Fibroblast of skin of left quadriceps (primary cell): ENCODE data around the gene TRIM26.

Experiments used
- DNase-seq, 2 experiments: peaks; one replicate each; pipeline ENCODE4 v3.0.0-alpha.2; 2013; ENCODE audit warnings: low read depth in 2 of 2

Gene TRIM26

DNA sequence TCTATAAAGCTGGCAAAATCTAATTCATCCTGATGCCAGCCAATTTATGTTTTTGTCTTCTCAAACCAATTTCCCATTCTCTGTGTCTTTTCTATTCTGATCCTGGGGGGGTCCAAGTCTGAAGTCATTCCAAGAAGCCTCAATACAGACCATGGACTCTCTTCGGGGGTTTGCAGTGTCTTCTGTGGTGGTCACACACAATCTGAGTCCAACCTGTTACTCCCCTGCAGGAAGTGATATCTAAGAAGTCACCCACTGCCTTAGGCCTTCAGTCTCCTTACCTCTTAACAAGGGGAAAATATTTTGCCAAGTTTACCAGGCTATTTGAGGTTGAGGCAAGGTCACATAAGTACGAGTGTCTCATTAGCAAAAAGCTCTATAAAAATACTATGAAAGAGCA is 1.9 kb downstream of the TRIM26 start:
- DNase-seq: no peak

DNA sequence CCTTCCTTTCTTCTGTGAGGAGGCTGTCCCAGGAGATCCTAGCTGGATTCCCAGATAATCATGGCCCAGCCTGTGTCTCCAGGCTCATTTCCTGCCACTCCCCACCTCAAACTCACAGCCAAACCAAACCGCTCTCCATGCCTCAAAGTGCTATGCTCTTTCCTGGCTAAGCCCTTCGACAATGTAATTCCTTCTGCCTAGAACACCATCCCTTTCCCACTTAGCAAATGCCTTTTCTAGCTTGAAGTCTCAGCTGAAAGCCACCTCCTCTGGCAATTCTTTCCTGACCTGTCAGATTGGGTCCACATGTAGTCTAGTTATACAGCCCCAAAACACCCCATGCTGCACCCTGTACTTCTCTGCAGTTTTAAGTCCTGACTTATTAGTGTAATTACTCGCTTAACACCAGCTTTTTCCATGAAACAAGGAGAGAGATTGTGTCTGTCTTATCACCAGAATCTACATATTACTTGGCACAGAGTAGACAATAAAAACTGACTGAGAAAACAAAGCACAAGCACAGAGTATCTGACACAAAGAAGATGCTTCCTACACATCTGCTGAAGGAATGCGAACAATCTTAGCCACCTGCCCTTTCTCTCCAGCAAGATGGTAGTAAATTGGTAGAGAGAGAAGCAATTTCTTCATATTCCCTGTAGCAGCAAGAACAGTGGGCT is 5.4 kb downstream of the TRIM26 start:
- no peak for DNase-seq

- no peak for DNase-seq
Observed at GRCh38 chr6:30206799-30207618, 6.2 kb downstream of the TRIM26 start.

DNA sequence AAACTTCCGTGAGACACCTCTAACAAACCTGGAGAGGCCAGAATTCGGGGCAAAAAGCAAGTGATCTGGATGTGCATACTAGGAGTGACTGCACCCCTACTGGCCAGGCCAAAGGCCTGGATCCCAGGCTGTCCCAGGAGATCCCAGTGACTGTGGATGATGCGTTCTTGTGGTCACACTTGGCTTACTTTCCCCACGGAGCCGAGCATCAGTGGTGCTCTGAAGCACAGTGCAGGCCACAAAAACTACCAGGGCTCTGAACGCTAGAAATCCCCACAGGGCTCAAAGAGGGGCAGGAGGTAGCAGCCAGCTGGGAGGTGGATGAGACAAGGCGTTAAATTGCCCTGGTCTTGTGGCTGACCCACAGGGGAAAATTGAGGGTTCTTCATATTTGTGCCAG is 7.1 kb downstream of the TRIM26 start:
- DNase-seq: no peak

DNA sequence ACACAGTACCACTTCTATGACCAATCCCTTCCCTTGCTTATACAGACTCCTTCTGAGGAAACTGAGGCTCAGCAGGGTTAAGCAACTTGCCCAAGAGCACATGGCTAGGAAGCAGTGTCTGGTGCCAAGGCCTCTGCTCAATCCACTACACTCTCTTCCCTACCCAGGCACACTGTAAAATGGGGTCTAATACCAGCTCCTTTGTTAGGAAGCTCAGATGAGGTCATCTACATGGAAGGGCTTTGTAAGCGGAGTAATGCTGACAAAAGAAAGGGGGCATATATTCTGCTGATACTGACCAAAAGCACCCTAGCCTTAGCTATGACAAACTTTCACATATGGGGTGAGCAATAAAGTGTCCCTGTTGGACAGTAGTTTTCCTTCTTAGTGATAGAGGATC is 9.1 kb downstream of the TRIM26 start:
- DNase-seq: no peak

DNA sequence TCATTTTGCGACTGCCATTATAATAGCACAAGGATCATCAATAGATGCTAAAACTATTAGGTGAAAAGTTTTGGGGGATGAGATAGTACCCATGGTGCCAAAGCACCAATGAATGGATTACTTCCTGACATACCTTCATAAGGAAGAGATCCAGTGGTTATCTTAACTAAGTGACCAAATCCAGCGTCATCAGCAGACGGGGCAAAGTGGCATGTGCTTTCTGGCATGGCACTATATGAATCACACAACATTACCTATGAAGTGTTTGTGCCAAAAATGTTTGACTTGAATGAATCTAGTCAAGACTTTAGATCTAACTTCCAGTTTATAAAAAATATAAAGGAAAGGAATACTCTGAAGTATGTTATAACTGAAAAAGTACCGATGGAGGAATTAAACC is 10.8 kb downstream of the TRIM26 start:
- no peak for DNase-seq

DNA sequence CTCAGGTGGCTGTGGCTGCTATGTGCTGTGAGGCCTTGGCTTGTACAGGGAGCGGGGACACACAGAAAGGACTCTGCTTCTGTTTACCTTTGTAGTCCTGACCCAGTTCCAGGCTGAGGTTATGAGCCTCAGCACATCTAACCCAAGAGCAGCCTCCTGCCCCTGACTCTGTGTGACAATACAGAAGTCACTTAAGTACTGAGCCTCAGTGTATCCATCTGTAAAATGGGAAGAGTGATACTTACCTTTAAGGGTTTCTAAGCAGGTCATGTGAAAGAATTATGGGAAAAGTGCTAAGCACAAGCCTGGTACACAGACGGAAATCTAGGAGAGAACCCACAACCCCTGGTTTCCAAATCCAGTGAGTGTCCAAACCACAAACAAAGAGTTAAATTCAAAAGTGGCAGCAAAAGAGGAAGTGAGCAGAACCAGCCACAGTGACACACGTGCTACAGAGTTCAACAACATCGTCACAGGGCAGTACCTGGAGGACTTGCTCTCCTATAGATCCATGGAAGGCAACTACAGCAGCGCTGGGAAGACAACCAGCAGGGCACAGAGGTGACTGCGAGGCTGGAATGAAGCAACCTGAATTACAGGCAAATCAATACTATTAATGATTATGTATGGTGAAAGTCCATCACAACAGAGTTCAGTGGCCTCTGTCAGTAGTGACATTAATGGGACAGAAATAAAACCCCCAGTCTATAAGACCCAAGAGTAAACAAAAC is 12.5 kb downstream of the TRIM26 start:
- DNase-seq: no peak

DNA sequence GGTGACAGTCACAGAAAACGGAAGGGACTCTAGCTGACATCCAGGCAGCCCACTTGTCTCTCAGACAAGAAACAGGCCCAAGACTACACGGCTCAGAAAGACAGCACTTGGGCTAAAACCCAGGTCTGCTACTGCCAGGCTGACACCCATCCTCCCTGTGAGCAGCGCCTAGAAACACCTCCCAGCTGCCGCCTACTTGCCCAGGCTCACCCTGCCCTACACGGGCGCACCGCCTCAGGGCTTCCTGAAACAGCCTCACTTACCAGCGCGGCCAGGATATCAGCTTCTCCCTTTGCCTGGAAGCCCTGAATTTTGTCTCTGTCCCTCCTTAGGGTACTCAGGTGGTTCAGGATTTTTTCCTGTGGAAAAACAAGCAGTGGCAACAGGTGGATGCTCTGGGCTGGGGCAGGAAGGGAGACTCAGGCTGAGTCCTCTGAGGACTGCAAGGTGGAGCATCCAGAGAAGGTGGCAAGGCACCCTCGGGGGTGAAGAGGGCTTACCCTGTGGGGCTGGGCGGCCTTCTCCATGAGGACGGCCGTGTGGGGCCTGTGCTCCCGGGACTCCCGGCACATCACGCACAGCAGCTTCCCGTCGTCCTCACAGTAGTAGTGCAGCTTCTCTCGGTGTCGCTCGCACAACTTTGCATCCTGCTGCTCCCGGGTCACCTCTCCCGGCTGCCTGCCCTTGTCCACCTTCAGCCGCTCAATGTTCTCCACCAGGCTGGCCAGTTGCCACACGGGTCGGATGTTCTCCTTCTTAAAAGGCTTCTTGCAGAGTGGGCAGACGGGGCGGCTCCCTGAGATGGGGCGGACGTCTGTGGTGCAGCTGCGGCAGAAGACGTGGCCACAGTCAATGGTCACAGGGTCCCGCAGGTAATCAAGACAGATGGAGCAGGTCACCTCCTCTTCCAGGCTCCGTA is 14.8 kb downstream of the TRIM26 start:
- no peak for DNase-seq

DNA sequence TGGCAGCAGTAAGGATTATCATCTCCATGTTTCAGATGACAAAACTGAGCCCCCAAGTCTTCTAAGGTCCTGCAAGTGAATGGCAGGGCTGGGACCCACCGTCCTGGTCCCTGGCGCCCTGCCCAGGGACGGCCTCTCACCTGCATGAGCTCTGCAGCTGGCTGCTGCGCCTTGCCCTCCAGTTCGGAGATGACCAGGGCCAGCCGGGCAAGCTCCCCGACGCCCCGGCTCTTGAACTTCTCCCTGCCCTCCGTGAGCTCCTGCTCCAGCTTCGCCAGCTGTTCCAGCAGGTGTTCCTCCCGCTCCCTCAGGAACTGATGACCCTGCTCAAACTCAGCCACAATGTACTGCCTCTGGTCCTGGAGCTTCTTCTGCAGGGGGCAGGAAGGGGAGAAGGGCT is 16.8 kb downstream of the TRIM26 start:
- no peak for DNase-seq

DNA sequence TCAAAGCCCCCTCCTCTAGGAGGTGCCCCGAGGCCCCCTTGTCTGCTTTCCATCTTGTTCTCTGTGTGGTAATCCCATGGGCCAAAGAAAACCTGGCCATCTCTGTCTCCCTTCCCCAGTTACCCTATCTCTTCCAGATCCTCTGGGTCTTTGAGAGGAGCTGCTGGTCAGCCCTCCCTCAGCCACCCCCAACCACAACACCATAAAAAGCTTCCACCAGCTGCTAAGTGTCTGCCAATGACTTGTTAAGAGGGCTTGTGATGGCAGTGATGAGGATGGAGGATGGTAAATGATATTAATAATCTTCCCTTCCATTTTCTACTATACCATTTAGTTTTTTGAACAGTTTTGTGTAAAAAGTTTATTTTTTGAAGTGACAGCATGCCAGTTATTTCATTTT is 17.3 kb downstream of the TRIM26 start:
- no peak for DNase-seq

- DNase-seq: no peak
Observed at GRCh38 chr6:30194797-30195690, 18.2 kb downstream of the TRIM26 start.

GRCh38 chr6:30192076-30192475 is 21.1 kb downstream of the TRIM26 start:
- no peak for DNase-seq

- no peak for DNase-seq
Observed at GRCh38 chr6:30188541-30188940, 24.7 kb downstream of the TRIM26 start.

DNA sequence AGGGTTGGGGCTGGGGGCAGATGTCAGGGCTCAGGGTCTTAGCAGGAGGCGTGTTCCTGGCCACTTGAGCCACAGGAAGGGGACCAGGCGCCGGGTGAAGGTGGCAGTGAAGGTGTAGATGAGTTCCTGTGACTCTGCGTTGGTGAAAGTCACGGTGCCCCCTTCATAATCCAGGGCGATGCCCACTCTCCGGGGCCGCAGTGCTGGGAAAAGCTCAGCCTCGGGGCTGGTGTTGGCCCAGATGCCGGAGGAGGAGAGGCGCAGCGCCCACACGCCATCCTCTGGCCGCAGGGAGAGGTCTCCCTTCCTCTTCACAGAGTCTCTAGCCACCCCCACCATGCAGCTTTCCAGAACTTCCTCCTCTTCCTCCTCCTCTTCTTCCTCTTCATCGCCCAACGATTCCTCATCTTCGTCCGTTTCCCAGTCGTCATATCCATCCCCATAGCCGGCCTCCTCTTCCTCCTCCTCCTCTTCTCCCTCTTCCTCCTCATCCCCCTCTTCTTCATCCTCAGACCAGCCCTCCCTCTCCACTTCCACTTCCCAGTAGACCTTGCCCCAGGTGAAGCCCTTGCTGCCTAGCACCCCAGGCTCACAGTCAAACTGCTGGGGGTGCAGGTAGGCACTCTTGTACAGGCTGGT is 27.2 kb downstream of the TRIM26 start:
- no peak for DNase-seq

GRCh38 chr6:30184417-30185031 is 28.7 kb downstream of the TRIM26 start:
- DNase-seq: no peak

DNA sequence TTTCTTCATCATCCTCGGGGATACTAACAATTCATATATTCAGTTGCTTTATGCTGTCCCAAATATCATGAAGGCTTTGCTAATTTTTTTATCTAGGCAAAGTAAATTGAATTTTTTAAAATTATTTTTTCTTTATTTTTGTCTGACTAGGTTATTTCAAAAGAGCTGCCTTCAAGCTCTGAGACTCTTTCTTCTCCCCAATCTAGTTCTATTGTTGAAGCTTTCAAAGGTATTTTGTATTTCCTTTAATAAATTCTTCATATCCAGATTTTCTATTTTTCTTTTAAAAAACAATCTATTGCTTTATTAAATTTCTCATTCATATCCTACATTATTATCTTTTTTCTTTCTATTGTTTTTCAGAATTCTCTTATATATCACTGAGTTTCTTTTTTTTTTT is 33.1 kb downstream of the TRIM26 start:
- no peak for DNase-seq

GRCh38 chr6:30178837-30179236 is 34.4 kb downstream of the TRIM26 start:
- no peak for DNase-seq

DNA sequence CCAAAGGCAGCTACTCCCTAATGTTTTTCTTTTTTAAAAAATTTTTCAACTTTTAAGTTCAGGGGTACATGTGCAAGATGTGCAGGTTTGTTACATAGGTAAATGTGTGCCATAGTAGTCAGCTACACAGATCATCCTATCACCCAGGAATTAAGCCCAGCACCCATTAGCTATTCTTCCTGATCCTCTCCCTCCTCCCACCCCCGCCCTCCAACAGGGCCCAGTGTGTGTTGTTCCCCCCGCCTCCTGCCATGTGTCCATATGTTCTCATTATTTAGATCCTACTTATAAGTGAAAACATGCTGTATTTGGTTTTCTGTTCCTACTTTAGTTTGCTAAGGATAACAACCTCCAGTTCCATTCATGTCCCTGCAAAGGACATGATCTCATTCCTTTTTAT is 37.4 kb downstream of the TRIM26 start:
- no peak for DNase-seq

DNA sequence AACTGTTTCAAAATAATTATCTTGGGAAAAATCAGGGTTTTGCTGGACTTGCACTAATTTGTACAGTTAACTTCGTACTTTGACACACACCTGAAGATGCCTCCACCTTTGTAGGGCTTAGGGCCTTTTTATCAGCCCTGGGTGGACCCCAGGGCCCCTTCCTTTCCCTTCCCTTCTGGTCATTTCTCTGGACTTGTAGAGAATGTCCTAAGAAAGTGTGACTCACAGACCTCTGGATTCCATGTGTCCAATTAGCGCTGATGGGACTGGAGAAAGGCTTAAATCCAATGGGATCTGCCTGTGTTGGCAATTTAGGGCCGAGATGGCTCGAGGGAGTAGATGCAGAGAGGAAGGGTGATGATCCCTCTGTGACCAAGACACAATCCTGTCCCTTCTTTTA is 40.5 kb downstream of the TRIM26 start:
- no peak for DNase-seq
